Mesenchymal stem cell (in vitro differentiated cells and primary cell): ENCODE data around the gene UAP1L1.
A peak's percentile ranks its signal among the peaks of the same experiment; 100 is the strongest.
"Not testable (repeated sequence)": the region's sequence is repeated elsewhere in the genome, so short reads cannot be mapped to it uniquely, and the experiment has no call there.

Experiments
- DNase-seq: peaks from one replicate; pipeline ENCODE4 v3.0.0-alpha.2; 2013
- H2AFZ ChIP-seq: one replicate; pipeline ENCODE4 v1.6.1; 2013; ENCODE audit warnings: low read depth, mild to moderate bottlenecking, control low read depth, inconsistent platforms, low read length, moderate library complexity
- H2AK5ac ChIP-seq: 2 replicates; pipeline ENCODE4 v1.6.1; 2013; ENCODE audit warnings: low read length, moderate library complexity, mild to moderate bottlenecking, inconsistent platforms; ENCODE audit not compliant: severe bottlenecking
- H2BK120ac ChIP-seq: one replicate; pipeline ENCODE4 v1.6.1; 2013; ENCODE audit warnings: low read depth, mild to moderate bottlenecking, inconsistent platforms, low read length, moderate library complexity
- H2BK12ac ChIP-seq, 2 experiments: one replicate each; pipeline ENCODE4 v1.6.1; 2013; ENCODE audit warnings: inconsistent platforms in 2 of 2, low read length in 2 of 2, mild to moderate bottlenecking in 2 of 2, moderate library complexity in 2 of 2, control low read depth in 1 of 2
- H2BK15ac ChIP-seq: one replicate; pipeline ENCODE4 v1.6.1; 2013; ENCODE audit warnings: mild to moderate bottlenecking, low read depth, inconsistent platforms; ENCODE audit not compliant: poor library complexity, severe bottlenecking
- H2BK5ac ChIP-seq: 2 replicates; pipeline ENCODE4 v1.6.1; 2013; ENCODE audit warnings: low read depth, mild to moderate bottlenecking, low read length, control low read depth, inconsistent platforms; ENCODE audit not compliant: poor library complexity, severe bottlenecking
- H3K14ac ChIP-seq, 2 experiments: one replicate each; pipeline ENCODE4 v1.6.1; 2013; ENCODE audit warnings: inconsistent platforms in 2 of 2, low read length in 2 of 2, control low read depth in 1 of 2, mild to moderate bottlenecking in 1 of 2, moderate library complexity in 1 of 2
- H3K18ac ChIP-seq, 2 experiments: one replicate each; pipeline ENCODE4 v1.6.1; 2013; ENCODE audit warnings: inconsistent platforms in 2 of 2, low read length in 2 of 2, control low read depth in 1 of 2, low read depth in 1 of 2, mild to moderate bottlenecking in 1 of 2
- H3K23ac ChIP-seq, 2 experiments: one replicate each; pipeline ENCODE4 v1.6.1; 2013; ENCODE audit warnings: inconsistent platforms in 2 of 2, low read length in 2 of 2, mild to moderate bottlenecking in 2 of 2, moderate library complexity in 2 of 2, control low read depth in 1 of 2
- H3K27ac ChIP-seq: 2 replicates; pipeline ENCODE4 v1.5.1; 2013; ENCODE audit warnings: mild to moderate bottlenecking, moderate library complexity, low read length, control low read depth, inconsistent platforms; ENCODE audit not compliant: poor library complexity, severe bottlenecking
- H3K27me3 ChIP-seq, 2 experiments: 2 replicates each; pipeline versions ENCODE4 v1.6.1 to v1.7.0; 2013; ENCODE audit warnings: low read length in 2 of 2, mild to moderate bottlenecking in 2 of 2, moderate library complexity in 2 of 2, control low read depth in 1 of 2, inconsistent platforms in 1 of 2; ENCODE audit not compliant: control insufficient read depth in 1 of 2, insufficient read depth in 1 of 2
- H3K36me3 ChIP-seq, 2 experiments: 2 replicates each; pipeline versions ENCODE4 v1.6.1 to v1.7.0; 2013; ENCODE audit warnings: low read length in 2 of 2, control low read depth in 1 of 2, inconsistent platforms in 1 of 2, low read depth in 1 of 2, mild to moderate bottlenecking in 1 of 2; ENCODE audit not compliant: insufficient read depth in 2 of 2, control insufficient read depth in 1 of 2
- H3K4ac ChIP-seq, 2 experiments: one replicate each; pipeline ENCODE4 v1.6.1; 2013; ENCODE audit warnings: inconsistent platforms in 2 of 2, low read length in 2 of 2, mild to moderate bottlenecking in 2 of 2, moderate library complexity in 2 of 2, control low read depth in 1 of 2, low read depth in 1 of 2
- H3K4me1 ChIP-seq: 2 replicates; pipeline ENCODE4 v1.6.1; 2013; ENCODE audit warnings: low read depth, low read length, control low read depth; ENCODE audit not compliant: control insufficient read depth, insufficient read depth
- H3K4me2 ChIP-seq: 2 replicates; pipeline ENCODE4 v1.6.1; 2013; ENCODE audit warnings: low read length, mild to moderate bottlenecking, inconsistent platforms; ENCODE audit not compliant: poor library complexity, severe bottlenecking
- H3K4me3 ChIP-seq, 2 experiments: 2 replicates each; pipeline versions ENCODE4 v1.5.1 to v1.7.0; 2013; ENCODE audit warnings: low read length in 2 of 2, mild to moderate bottlenecking in 2 of 2, control low read depth in 1 of 2, low read depth in 1 of 2; ENCODE audit not compliant: insufficient read depth in 1 of 2
- H3K79me1 ChIP-seq: replicated peaks from 2 replicates; pipeline ENCODE4 v1.6.1; 2013; ENCODE audit warnings: mild to moderate bottlenecking, control low read depth, low read length, inconsistent platforms; ENCODE audit not compliant: poor library complexity, severe bottlenecking
- H3K9ac ChIP-seq: 2 replicates; pipeline ENCODE4 v1.7.0; 2013; ENCODE audit warnings: mild to moderate bottlenecking, low read length, moderate library complexity
- H3K9me3 ChIP-seq: 2 replicates; pipeline ENCODE4 v1.7.0; 2013; ENCODE audit warnings: mild to moderate bottlenecking, low read length; ENCODE audit not compliant: control insufficient read depth
- H4K8ac ChIP-seq: one replicate; pipeline ENCODE4 v1.6.1; 2013; ENCODE audit warnings: inconsistent platforms, mild to moderate bottlenecking, low read length, moderate library complexity
- H4K91ac ChIP-seq: one replicate; pipeline ENCODE4 v1.6.1; 2013; ENCODE audit warnings: mild to moderate bottlenecking, low read length, inconsistent platforms
- WGBS: methylation state at CpG from one replicate; pipeline ENCODE4 v1.1.7; 2013; ENCODE audit warnings: mixed read lengths; 5-methylcytosine and 5-hydroxymethylcytosine counted together

The UAP1L1 gene

DNA sequence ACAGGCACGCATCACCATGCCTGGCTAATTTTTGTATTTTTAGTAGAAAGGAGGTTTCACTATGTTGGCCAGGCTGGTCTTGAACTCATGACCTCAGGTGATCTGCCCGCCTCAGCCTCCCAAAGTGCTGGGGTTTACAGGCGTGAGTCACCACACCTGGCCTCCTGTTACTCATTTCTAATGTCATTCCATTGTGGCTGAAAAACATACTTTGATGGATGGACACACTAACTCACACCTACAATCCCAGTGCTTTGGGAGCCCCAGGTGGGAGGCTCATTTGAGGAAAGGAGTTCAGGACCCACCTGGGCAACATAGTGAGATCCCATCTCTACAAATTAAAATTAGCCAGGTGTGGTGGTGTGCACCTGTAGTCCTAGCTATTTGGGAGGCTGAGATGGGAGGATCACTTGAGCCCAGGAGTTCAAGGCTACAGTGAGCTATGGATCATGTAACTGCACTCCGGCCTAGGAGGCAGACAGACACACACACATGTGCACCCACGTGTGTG lies 46.7 kb downstream of the UAP1L1 start:
- not testable (repeated sequence) for H2BK120ac ChIP-seq, H2BK5ac ChIP-seq, H4K91ac ChIP-seq, H2BK15ac ChIP-seq, H4K8ac ChIP-seq, H3K4me3 ChIP-seq, H3K4me2 ChIP-seq, H3K9ac ChIP-seq, H2AK5ac ChIP-seq, DNase-seq, H3K18ac ChIP-seq, H2AFZ ChIP-seq, H3K36me3 ChIP-seq, H3K27me3 ChIP-seq, H3K23ac ChIP-seq, H3K4ac ChIP-seq, H2BK12ac ChIP-seq, H3K14ac ChIP-seq, H3K9me3 ChIP-seq, H3K27ac ChIP-seq
- peaks cover 13% of the 10 kb centered on the region for H3K79me1 ChIP-seq
- WGBS, result 89% methylated on average over 5 of the region's 5 CpGs
- H3K4me1 ChIP-seq, result peaks cover 18% of the 10 kb centered on the region

DNA sequence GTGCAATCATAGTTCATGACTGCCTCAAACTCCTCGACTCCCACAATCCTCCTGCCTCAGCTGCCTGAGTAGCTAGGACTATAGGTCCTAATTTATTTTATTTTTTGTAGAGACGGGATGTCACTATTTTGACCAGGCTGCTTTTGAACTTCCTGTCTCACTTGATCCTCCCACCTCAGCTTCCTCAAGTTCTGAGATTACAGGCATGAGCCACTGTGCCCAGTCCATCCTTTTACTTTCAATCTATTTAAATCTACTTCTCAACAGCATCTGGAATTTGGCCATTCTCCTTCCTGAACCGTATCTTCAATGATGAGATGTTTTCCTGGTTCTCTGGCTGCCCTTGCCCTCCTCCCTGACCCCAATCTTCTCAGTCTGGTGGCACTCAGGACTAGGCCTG lies 49.5 kb downstream of the UAP1L1 start:
- DNase-seq, result no peak
- Histone ChIP-seq H3K14ac (no peak overlapping the region), H3K23ac (no peak overlapping the region), H3K79me1 (peaks cover 17% of the 10 kb centered on the region), H3K4me1 (peaks cover 22% of the 10 kb centered on the region), H3K4me2 (no peak overlapping the region), H3K18ac (no peak overlapping the region), H3K9ac (peak overlapping the region; percentile 91), H2BK15ac (no peak overlapping the region), H2BK12ac (no peak overlapping the region), H2AFZ (no peak overlapping the region), H2BK120ac (no peak overlapping the region), H3K36me3 (peaks cover 0 to 8% of the 10 kb centered on the region in 2 experiments), H2BK5ac (no peak overlapping the region), H3K27ac (no peak overlapping the region), H3K4ac (no peak overlapping the region), H3K4me3 (peak overlapping the region in 1 of 2 experiments; percentile 92), H3K9me3 (no peaks in the 10 kb centered on the region), H4K91ac (no peak overlapping the region), H3K27me3 (no peaks in the 10 kb centered on the region), H2AK5ac (no peak overlapping the region), H4K8ac (no peak overlapping the region)
- WGBS, result 89% methylated on average over 3 of the region's 3 CpGs

DNA sequence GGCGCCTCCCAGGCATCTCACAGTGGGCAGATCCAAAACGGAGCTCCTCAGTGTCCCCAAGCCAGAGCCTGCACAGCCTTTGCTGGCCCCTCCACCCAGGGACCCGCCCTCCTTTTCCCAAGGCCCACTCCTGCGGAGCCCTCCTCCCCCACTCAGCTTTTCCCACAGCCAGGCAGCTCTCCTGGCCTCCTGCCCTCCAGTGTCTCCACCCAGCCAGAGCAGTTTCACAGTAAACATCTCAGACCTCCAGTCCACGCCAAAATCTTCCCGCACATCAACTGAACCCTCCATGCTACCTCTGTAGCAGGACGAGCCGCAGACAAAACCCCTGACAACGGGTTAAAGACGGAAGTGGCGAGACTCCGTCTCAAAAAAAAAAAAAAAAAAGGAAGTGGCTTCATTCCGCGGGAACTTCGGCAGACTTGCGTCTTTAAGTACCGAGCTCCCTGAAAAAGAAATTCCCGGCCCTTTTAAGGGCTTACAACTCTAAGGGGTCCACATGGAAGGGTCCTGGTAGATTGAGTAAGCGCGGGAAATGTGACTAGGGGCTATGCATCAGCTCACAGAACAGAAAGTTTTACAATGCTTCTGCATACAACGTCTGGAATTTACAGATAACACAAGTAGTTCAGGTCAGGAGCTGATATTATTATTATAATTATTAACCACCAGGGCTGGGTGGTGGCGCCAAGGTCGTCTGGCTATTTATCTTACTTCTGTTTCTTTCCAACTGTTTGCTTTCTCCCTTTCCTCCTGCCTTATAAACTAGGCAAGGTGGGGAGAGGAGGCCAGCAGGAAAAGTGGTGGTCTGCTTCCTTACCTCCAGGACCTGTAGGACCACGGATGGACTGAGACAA lies 50.2 kb downstream of the UAP1L1 start:
- H3K14ac ChIP-seq, result peak overlapping the region in 1 of 2 experiments; percentile 26
- no peak overlapping the region for H2BK12ac ChIP-seq
- no peak overlapping the region for H4K8ac ChIP-seq
- no peak overlapping the region for H3K4me2 ChIP-seq
- peaks cover 15% of the 10 kb centered on the region for H3K79me1 ChIP-seq
- H3K9ac ChIP-seq, result peak overlapping the region; percentile 91
- no peak overlapping the region for H3K27ac ChIP-seq
- H3K9me3 ChIP-seq, result no peaks in the 10 kb centered on the region
- H2BK15ac ChIP-seq, result no peak overlapping the region
- no peak overlapping the region for H3K4ac ChIP-seq
- H2AFZ ChIP-seq, result no peak overlapping the region
- peak overlapping the region in 1 of 2 experiments; percentile 59 for H3K23ac ChIP-seq
- H2BK5ac ChIP-seq, result no peak overlapping the region
- DNase-seq, result no peak
- H2BK120ac ChIP-seq, result no peak overlapping the region
- H4K91ac ChIP-seq, result peak overlapping the region; percentile 61
- H3K27me3 ChIP-seq, result no peaks in the 10 kb centered on the region
- peaks cover 22% of the 10 kb centered on the region for H3K4me1 ChIP-seq
- H3K36me3 ChIP-seq, result peaks cover 0 to 8% of the 10 kb centered on the region in 2 experiments
- peak overlapping the region in 1 of 2 experiments; percentile 92 for H3K4me3 ChIP-seq
- no peak overlapping the region for H2AK5ac ChIP-seq
- peak overlapping the region in 1 of 2 experiments; percentile 34 for H3K18ac ChIP-seq
- WGBS, result 85% methylated on average over 21 of the region's 24 CpGs

DNA sequence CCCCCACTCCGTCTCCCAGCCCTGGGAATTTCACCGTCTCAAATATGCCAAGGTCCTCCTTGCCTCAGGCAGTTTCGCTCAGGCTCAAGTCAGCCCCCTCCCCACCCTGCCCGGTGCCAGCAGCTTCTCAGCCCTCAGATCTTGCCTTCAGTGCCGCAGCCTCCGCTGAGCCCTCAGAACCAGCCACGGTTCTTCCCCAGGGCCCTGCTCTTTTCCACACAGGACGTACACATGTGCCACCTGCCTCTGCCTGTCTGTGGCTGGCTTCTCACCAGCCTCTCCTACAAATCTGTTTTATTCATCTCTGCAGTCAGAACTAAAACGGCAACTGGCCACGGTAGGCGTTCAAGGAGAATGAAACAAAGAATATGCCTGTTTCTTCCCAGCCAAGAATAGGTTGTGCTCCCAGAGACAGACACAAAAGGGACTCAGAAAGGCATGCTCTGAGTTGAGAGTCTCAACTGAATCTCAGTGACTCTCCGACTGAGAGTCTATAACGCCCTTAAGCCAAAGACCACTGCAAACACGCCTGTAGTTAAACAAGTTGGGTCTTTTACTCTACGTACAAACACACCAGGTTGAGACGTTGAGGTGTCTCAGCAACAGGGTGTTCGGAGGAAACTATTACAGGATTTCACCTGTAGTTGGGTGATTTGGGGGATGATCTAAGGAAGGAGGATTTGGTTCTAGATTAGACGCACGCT lies 51.0 kb downstream of the UAP1L1 start:
- Histone ChIP-seq H3K27me3 (no peaks in the 10 kb centered on the region), H3K4me3 (peak overlapping the region; percentile 78 to 92), H3K9ac (peak overlapping the region; percentile 91), H3K27ac (no peak overlapping the region), H3K18ac (no peak overlapping the region), H2BK120ac (no peak overlapping the region), H3K79me1 (peaks cover 15% of the 10 kb centered on the region), H2BK12ac (no peak overlapping the region), H3K4me1 (peaks cover 22% of the 10 kb centered on the region), H2BK5ac (no peak overlapping the region), H3K23ac (peak overlapping the region in 1 of 2 experiments; percentile 59), H3K4ac (peak overlapping the region; percentile 36 to 62), H4K91ac (peak overlapping the region; percentile 61), H3K14ac (no peak overlapping the region), H3K9me3 (no peaks in the 10 kb centered on the region), H3K4me2 (peak overlapping the region; percentile 75), H2BK15ac (no peak overlapping the region), H2AFZ (no peak overlapping the region), H3K36me3 (peaks cover 0 to 8% of the 10 kb centered on the region in 2 experiments), H4K8ac (no peak overlapping the region), H2AK5ac (no peak overlapping the region)
- no peak for DNase-seq
- WGBS, result 89% methylated on average over 19 of the region's 19 CpGs
